Liver (tissue), 9 donors: ENCODE data around the gene FRS3. TPM values are rescaled to one million over a fixed set of nuclear protein-coding genes. Genes with fewer than 3 reads are reported as not detected.

Source experiments
- DNase-seq: peaks from one replicate; pipeline ENCODE4 v3.0.0-alpha.2; 2017; ENCODE audit warnings: low spot score
- H3K27ac ChIP-seq, 2 donors: one replicate each; pipeline ENCODE4 v1.7.0; 2013; ENCODE audit warnings: inconsistent platforms in 2 of 2, low read length in 2 of 2, control low read depth in 1 of 2, low read depth in 1 of 2, mild to moderate bottlenecking in 1 of 2
- H3K27me3 ChIP-seq, 4 donors: one replicate each; pipeline versions ENCODE4 v1.6.1 to v1.7.0; 2013; ENCODE audit warnings: low read length in 3 of 4, inconsistent platforms in 1 of 4, mild to moderate bottlenecking in 1 of 4, moderate library complexity in 1 of 4; ENCODE audit not compliant: control insufficient read depth in 4 of 4, insufficient read depth in 4 of 4
- H3K36me3 ChIP-seq, 4 donors: one replicate each; pipeline versions ENCODE4 v1.6.1 to v1.7.0; 2013; ENCODE audit warnings: low read length in 3 of 4, mild to moderate bottlenecking in 3 of 4, low read depth in 1 of 4, moderate library complexity in 1 of 4; ENCODE audit not compliant: control insufficient read depth in 4 of 4, insufficient read depth in 3 of 4
- H3K4me1 ChIP-seq, 4 donors: one replicate each; pipeline versions ENCODE4 v1.6.1 to v1.7.0; 2013; ENCODE audit warnings: low read length in 3 of 4, mild to moderate bottlenecking in 3 of 4, moderate library complexity in 1 of 4; ENCODE audit not compliant: control insufficient read depth in 4 of 4, insufficient read depth in 4 of 4
- H3K4me3 ChIP-seq, 3 donors: one replicate each; pipeline versions ENCODE4 v1.6.1 to v1.7.0; 2013; ENCODE audit warnings: low read length in 3 of 3, control low read depth in 1 of 3, low read depth in 1 of 3, mild to moderate bottlenecking in 1 of 3
- H3K9ac ChIP-seq, 2 donors: one replicate each; pipeline ENCODE4 v1.7.0; 2013; ENCODE audit warnings: low read length in 2 of 2, mild to moderate bottlenecking in 2 of 2, moderate library complexity in 2 of 2, control low read depth in 1 of 2, low read depth in 1 of 2
- H3K9me3 ChIP-seq, 4 donors: one replicate each; pipeline versions ENCODE4 v1.6.1 to v1.7.0; 2013; ENCODE audit warnings: low read length in 3 of 4; ENCODE audit not compliant: control insufficient read depth in 4 of 4
- EGR1 ChIP-seq, 2 donors: IDR thresholded peaks; 2 replicates each; pipeline ENCODE4 v1.6.1; 2016 to 2018; ENCODE audit warnings: antibody characterized with exemption in 2 of 2, low read depth in 2 of 2
- FOXA1 ChIP-seq: IDR thresholded peaks from 2 replicates; pipeline ENCODE4 v1.6.1; 2016; ENCODE audit warnings: antibody characterized with exemption
- FOXA2 ChIP-seq: IDR thresholded peaks from 2 replicates; pipeline ENCODE4 v1.6.1; 2016; ENCODE audit warnings: antibody characterized with exemption
- GABPA ChIP-seq, 2 donors: IDR thresholded peaks in 1 of 2; conservative IDR thresholded peaks in 1 of 2; 2 replicates each; pipeline ENCODE4 v1.6.1; 2016; ENCODE audit warnings: antibody characterized with exemption in 2 of 2, mild to moderate bottlenecking in 1 of 2, moderate library complexity in 1 of 2
- HNF4A ChIP-seq, 2 donors: conservative IDR thresholded peaks; 2 replicates each; pipeline ENCODE4 v1.6.1; 2016; ENCODE audit warnings: antibody characterized with exemption in 2 of 2, mild to moderate bottlenecking in 2 of 2
- HNF4G ChIP-seq: IDR thresholded peaks from 2 replicates; pipeline ENCODE4 v1.6.1; 2016; ENCODE audit warnings: antibody characterized with exemption
- JUND ChIP-seq, 2 donors: IDR thresholded peaks; 2 replicates each; pipeline ENCODE4 v1.6.1; 2016; ENCODE audit warnings: antibody characterized with exemption in 2 of 2
- MAX ChIP-seq: IDR thresholded peaks from 2 replicates; pipeline ENCODE4 v1.6.1; 2016; ENCODE audit warnings: antibody characterized with exemption
- NR2F2 ChIP-seq: IDR thresholded peaks from 2 replicates; pipeline ENCODE4 v1.6.1; 2016; ENCODE audit warnings: antibody characterized with exemption
- RAD21 ChIP-seq, 2 donors: IDR thresholded peaks; 2 replicates each; pipeline ENCODE4 v1.6.1; 2016; ENCODE audit warnings: antibody characterized with exemption in 2 of 2, mild to moderate bottlenecking in 2 of 2
- RXRA ChIP-seq, 2 donors: IDR thresholded peaks; 2 replicates each; pipeline ENCODE4 v1.6.1; 2017 to 2018; ENCODE audit warnings: antibody characterized with exemption in 2 of 2, mild to moderate bottlenecking in 1 of 2
- SP1 ChIP-seq: IDR thresholded peaks from 2 replicates; pipeline ENCODE4 v1.6.1; 2018; ENCODE audit warnings: antibody characterized with exemption, mild to moderate bottlenecking
- TAF1 ChIP-seq: conservative IDR thresholded peaks from 2 replicates; pipeline ENCODE4 v1.6.1; 2016; ENCODE audit warnings: antibody characterized with exemption, mild to moderate bottlenecking
- YY1 ChIP-seq: IDR thresholded peaks from 2 replicates; pipeline ENCODE4 v1.6.1; 2016; ENCODE audit warnings: antibody characterized with exemption, mild to moderate bottlenecking
- ZBTB33 ChIP-seq: IDR thresholded peaks from 2 replicates; pipeline ENCODE4 v1.6.1; 2016; ENCODE audit warnings: antibody characterized with exemption
- WGBS: extraction: QIAGEN DNeasy Blood & Tissue Kit; methylation state at CpG from one replicate; pipeline ENCODE4 v1.1.7; 2013; 5-methylcytosine and 5-hydroxymethylcytosine counted together
- polyA plus RNA-seq, 2 donors: library from polyadenylated mRNA; stranded (reverse) in 1 of 2; unstranded in 1 of 2; fragments of 200-250 nt in 1 of 2; fragments of >200 nt in 1 of 2; fragmentation: Nextera tagmentation in 1 of 2; extraction: Ambion mirVana in 1 of 2; gene quantifications; one replicate each; pipeline versions ENCODE4 v1.2.1 to v1.2.3, GENCODE V29; 2013 to 2015
- total RNA-seq, 2 donors: library from RNA; depleted of rRNA; stranded (reverse); fragments of >200 nt; gene quantifications; one replicate each; pipeline ENCODE4 v1.2.3, GENCODE V29; 2014
- TF ChIP-seq, protein P1 (sequence below): IDR thresholded peaks from 2 replicates; pipeline ENCODE4 v1.6.1; 2016; ENCODE audit warnings: antibody characterized with exemption, mild to moderate bottlenecking
- TF ChIP-seq, protein P2 (sequence below): fragments of 150-350 bp; IDR thresholded peaks from 2 replicates; pipeline ENCODE4 v1.5.1; 2017; ENCODE audit warnings: improper control_type of control experiment, low read depth, low read length; ENCODE audit not compliant: missing input control
- TF ChIP-seq, protein P3 (sequence below): IDR thresholded peaks from 2 replicates; pipeline ENCODE4 v1.6.1; 2016; ENCODE audit warnings: antibody characterized with exemption
- donor health status: healthy.
- donor health status: healthy.
- donor health status: healthy.
- donor health status: healthy.
- donor health status: healthy.

The FRS3 gene
- total and polyA plus RNA-seq, 4 donors, result 0.42 to 1.6 (median 1.3) TPM

DNA sequence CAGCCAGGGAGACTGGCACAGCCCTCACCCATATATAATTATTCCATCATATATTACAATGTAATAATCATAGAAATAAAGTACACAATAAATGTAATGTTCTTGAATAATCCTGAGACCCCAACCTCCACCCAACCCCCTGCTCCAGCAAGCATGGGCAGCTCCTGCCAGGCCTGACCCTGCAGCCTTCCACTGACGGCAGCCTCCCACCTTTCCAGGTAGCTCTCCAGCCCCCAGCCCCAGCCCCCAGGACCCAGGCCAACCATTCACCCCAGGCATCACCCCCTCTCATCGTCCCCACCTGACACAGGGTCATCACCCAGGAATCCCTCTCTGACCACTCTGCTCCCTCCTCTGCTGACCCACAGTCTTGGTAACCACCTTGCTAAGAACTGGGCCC lies 58.9 kb downstream of the FRS3 start:
- no peaks in the 10 kb centered on the region for H3K36me3 ChIP-seq
- DNase-seq, result no peak
- H3K9me3 ChIP-seq, result no peaks in the 10 kb centered on the region
- H3K27me3 ChIP-seq, result no peaks in the 10 kb centered on the region
- TF ChIP-seq EGR1 (IDR thresholded peaks at IDR 0.05; ENCODE audit: low read depth in 2 of 2) (no peak), RAD21 (IDR thresholded peaks at IDR 0.05) (no peak), JUND (IDR thresholded peaks at IDR 0.05) (no peak), HNF4G (no peak), YY1 (no peak), GABPA (IDR thresholded peaks at IDR 0.05 in 1 of 2, conservative IDR thresholded peaks at IDR 0.05 in 1 of 2) (no peak), SP1 (no peak), HNF4A (conservative IDR thresholded peaks at IDR 0.05) (no peak), RXRA (IDR thresholded peaks at IDR 0.05) (no peak), FOXA2 (no peak), FOXA1 (no peak), ZBTB33 (no peak), TAF1 (no peak), NR2F2 (no peak), MAX (no peak)
- TF ChIP-seq, protein P1, sequence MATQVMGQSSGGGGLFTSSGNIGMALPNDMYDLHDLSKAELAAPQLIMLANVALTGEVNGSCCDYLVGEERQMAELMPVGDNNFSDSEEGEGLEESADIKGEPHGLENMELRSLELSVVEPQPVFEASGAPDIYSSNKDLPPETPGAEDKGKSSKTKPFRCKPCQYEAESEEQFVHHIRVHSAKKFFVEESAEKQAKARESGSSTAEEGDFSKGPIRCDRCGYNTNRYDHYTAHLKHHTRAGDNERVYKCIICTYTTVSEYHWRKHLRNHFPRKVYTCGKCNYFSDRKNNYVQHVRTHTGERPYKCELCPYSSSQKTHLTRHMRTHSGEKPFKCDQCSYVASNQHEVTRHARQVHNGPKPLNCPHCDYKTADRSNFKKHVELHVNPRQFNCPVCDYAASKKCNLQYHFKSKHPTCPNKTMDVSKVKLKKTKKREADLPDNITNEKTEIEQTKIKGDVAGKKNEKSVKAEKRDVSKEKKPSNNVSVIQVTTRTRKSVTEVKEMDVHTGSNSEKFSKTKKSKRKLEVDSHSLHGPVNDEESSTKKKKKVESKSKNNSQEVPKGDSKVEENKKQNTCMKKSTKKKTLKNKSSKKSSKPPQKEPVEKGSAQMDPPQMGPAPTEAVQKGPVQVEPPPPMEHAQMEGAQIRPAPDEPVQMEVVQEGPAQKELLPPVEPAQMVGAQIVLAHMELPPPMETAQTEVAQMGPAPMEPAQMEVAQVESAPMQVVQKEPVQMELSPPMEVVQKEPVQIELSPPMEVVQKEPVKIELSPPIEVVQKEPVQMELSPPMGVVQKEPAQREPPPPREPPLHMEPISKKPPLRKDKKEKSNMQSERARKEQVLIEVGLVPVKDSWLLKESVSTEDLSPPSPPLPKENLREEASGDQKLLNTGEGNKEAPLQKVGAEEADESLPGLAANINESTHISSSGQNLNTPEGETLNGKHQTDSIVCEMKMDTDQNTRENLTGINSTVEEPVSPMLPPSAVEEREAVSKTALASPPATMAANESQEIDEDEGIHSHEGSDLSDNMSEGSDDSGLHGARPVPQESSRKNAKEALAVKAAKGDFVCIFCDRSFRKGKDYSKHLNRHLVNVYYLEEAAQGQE, result no peak
- TF ChIP-seq, protein P2, sequence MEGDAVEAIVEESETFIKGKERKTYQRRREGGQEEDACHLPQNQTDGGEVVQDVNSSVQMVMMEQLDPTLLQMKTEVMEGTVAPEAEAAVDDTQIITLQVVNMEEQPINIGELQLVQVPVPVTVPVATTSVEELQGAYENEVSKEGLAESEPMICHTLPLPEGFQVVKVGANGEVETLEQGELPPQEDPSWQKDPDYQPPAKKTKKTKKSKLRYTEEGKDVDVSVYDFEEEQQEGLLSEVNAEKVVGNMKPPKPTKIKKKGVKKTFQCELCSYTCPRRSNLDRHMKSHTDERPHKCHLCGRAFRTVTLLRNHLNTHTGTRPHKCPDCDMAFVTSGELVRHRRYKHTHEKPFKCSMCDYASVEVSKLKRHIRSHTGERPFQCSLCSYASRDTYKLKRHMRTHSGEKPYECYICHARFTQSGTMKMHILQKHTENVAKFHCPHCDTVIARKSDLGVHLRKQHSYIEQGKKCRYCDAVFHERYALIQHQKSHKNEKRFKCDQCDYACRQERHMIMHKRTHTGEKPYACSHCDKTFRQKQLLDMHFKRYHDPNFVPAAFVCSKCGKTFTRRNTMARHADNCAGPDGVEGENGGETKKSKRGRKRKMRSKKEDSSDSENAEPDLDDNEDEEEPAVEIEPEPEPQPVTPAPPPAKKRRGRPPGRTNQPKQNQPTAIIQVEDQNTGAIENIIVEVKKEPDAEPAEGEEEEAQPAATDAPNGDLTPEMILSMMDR, result no peak
- TF ChIP-seq, protein P3, sequence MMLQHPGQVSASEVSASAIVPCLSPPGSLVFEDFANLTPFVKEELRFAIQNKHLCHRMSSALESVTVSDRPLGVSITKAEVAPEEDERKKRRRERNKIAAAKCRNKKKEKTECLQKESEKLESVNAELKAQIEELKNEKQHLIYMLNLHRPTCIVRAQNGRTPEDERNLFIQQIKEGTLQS, result no peak
- peaks cover 0 to 4% (median 0%) of the 10 kb centered on the region in 4 donors for H3K4me1 ChIP-seq
- 98% methylated on average over 2 of the region's 2 CpGs for WGBS
- H3K9ac ChIP-seq, result no peak overlapping the region
- no peak overlapping the region for H3K4me3 ChIP-seq
- no peak overlapping the region for H3K27ac ChIP-seq

DNA sequence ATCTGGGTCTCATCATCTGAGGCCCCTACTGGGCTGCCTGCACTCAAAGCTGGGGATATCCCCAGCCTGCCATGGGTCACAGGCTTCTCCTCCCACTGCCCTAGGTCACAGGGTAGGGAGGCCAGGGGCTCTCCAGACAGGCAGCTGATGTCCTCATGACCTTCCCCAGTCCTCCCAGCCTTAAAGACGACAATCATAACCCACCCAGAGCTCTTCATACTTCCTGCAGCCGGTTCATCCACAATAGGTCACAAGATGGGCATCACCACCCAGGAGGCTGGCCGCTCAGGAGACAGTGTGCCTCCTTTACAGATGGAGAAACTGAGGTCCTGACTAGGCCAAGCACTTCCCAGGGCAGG lies 59.5 kb downstream of the FRS3 start:
- Histone ChIP-seq H3K27me3 (no peaks in the 10 kb centered on the region), H3K9me3 (no peaks in the 10 kb centered on the region), H3K4me3 (no peak overlapping the region), H3K27ac (no peak overlapping the region), H3K36me3 (no peaks in the 10 kb centered on the region), H3K4me1 (peaks cover 0 to 4% (median 0%) of the 10 kb centered on the region in 4 donors), H3K9ac (no peak overlapping the region)
- WGBS, result 84% methylated on average over 3 of the region's 3 CpGs
- TF ChIP-seq YY1 (no peak), HNF4A (conservative IDR thresholded peaks at IDR 0.05) (no peak), HNF4G (no peak), TAF1 (no peak), GABPA (IDR thresholded peaks at IDR 0.05 in 1 of 2, conservative IDR thresholded peaks at IDR 0.05 in 1 of 2) (no peak), JUND (IDR thresholded peaks at IDR 0.05) (no peak), SP1 (no peak), ZBTB33 (no peak)
- DNase-seq, result no peak
